ENCODE data around the gene ENTREP1. TPM values are rescaled to one million over a fixed set of nuclear protein-coding genes. Genes with fewer than 3 reads are reported as not detected.

Gene ENTREP1
- total and polyA plus RNA-seq, 10 donors, result 0.61 to 2.6 (median 1.2) TPM

DNA sequence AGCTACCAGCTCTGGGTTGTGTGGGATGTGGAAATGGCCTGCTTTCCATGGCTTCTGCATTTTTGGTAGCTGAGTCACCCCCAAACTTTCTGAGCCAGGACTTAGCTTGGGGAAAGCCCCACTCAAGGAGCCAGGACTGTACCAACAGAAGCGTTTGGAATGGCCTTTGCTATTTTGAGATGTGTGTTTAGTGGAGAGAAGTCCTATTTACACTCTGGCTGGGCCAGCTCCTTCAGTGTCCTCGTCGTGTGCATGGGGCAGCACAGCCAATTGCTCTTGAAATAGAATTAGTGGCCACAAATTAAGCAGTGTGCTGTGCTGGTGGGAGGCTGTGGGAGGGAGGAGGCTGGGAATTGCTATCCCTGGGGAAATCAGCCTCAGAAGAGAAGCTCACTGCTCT, 51.6 kb downstream of the ENTREP1 start:
- DNase-seq, result no peak
- TF ChIP-seq POLR2A (IDR thresholded peaks at IDR 0.05) (no peak), POLR2AphosphoS5 (IDR thresholded peaks at IDR 0.05) (no peak)
- TF ChIP-seq, protein P1, sequence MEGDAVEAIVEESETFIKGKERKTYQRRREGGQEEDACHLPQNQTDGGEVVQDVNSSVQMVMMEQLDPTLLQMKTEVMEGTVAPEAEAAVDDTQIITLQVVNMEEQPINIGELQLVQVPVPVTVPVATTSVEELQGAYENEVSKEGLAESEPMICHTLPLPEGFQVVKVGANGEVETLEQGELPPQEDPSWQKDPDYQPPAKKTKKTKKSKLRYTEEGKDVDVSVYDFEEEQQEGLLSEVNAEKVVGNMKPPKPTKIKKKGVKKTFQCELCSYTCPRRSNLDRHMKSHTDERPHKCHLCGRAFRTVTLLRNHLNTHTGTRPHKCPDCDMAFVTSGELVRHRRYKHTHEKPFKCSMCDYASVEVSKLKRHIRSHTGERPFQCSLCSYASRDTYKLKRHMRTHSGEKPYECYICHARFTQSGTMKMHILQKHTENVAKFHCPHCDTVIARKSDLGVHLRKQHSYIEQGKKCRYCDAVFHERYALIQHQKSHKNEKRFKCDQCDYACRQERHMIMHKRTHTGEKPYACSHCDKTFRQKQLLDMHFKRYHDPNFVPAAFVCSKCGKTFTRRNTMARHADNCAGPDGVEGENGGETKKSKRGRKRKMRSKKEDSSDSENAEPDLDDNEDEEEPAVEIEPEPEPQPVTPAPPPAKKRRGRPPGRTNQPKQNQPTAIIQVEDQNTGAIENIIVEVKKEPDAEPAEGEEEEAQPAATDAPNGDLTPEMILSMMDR (IDR thresholded peaks at IDR 0.05 in 8 of 11, conservative IDR thresholded peaks at IDR 0.05 in 3 of 11), result no peak
- H3K36me3 ChIP-seq, result no peaks in the 10 kb centered on the region
- no peak overlapping the region for H3K4me3 ChIP-seq
- H3K27me3 ChIP-seq (replicated peaks in 1 of 7), result no peaks in the 10 kb centered on the region
- H3K27ac ChIP-seq, result no peak overlapping the region
- 68 to 95% (median 74%) methylated on average over 3 of the region's 3 CpGs for WGBS, 5 donors
- intact Hi-C loops (cut with DNase I; ENCODE audit: low total_unique reads), result no loop called here
- H3K9me3 ChIP-seq, result no peaks in the 10 kb centered on the region
- no peaks in the 10 kb centered on the region for H3K4me1 ChIP-seq

DNA sequence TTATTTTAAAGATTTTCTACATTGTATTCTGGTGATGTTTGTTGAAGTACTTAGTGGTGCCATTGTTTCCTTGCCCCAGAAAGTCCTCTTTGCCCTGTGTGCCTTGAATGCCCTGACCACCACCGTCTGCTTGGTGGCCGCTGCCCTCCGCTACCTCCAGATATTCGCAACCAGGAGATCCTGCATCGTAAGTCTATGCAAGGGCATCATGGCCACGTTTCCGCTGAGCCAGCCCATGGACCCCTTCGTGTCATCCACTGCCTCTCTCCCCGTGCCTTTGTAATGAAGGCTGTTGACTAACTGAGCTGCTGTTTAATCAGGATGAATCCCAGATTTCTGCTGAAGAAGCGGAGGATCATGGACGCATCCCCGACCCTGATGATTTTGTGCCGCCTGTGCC, 52.3 kb downstream of the ENTREP1 start:
- H3K27me3 ChIP-seq (replicated peaks in 1 of 7), result no peaks in the 10 kb centered on the region
- H3K4me1 ChIP-seq, result no peaks in the 10 kb centered on the region
- H3K4me3 ChIP-seq, result no peak overlapping the region
- no peak for DNase-seq
- intact Hi-C loops (cut with DNase I; ENCODE audit: low total_unique reads), result no loop called here
- H3K36me3 ChIP-seq, result no peaks in the 10 kb centered on the region
- no peaks in the 10 kb centered on the region for H3K9me3 ChIP-seq
- 83 to 96% (median 93%) methylated on average over 13 of the region's 13 CpGs for WGBS, 5 donors
- H3K27ac ChIP-seq, result no peak overlapping the region
- TF ChIP-seq, protein P1 (IDR thresholded peaks at IDR 0.05 in 8 of 11, conservative IDR thresholded peaks at IDR 0.05 in 3 of 11), result no peak
- TF ChIP-seq POLR2A (IDR thresholded peaks at IDR 0.05) (no peak), POLR2AphosphoS5 (IDR thresholded peaks at IDR 0.05) (no peak)

- DNase-seq, result no peak
- Histone ChIP-seq H3K4me3 (no peak overlapping the region), H3K9me3 (no peaks in the 10 kb centered on the region), H3K4me1 (no peaks in the 10 kb centered on the region), H3K36me3 (no peaks in the 10 kb centered on the region), H3K27ac (no peak overlapping the region), H3K27me3 (replicated peaks in 1 of 7) (no peaks in the 10 kb centered on the region)
- 71 to 90% (median 84%) methylated on average over 2 of the region's 2 CpGs for WGBS, 5 donors
- TF ChIP-seq, protein P1 (IDR thresholded peaks at IDR 0.05 in 8 of 11, conservative IDR thresholded peaks at IDR 0.05 in 3 of 11), result no peak
- intact Hi-C loops (cut with DNase I; ENCODE audit: low total_unique reads), result no loop called here
Measured at GRCh38 chr9:69377981-69378380, 53.0 kb downstream of the ENTREP1 start.

DNA sequence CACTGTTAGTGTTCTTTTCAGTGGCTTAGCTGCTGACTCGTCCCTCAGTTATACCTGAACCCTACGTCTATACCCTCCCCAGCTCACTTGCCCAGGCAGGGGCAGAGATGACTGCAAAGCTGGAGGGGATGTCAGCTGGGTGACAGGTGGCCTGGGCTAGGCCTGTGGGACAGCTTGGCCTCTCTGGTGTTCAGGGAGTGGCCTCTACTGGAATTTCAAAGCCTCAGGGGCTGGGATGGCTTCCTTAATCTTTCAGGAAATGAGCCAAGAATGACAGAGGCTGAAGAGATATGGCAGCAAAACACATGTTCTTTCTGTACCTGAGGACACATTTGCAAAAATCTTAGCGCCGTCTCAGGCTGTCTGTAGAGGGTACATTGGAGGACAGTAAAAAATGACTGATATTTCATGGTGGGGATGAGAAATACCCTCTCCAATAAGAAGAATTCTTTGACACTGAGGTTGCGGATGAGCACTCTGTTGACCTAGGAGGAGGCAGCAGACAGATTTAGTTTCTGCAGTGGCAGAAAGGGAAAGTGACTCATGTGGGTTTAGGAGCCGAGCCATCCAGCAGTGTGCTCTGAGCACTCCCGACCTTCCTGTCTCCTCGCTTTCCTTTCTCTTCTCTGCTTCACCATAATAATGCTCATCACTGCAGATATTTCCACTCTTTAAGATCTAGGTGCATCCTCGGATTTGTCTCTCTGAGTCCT, 54.4 kb downstream of the ENTREP1 start:
- no peak for DNase-seq
- Histone ChIP-seq H3K36me3 (no peaks in the 10 kb centered on the region), H3K27me3 (replicated peaks in 1 of 7) (no peaks in the 10 kb centered on the region), H3K27ac (no peak overlapping the region), H3K9me3 (no peaks in the 10 kb centered on the region), H3K4me1 (no peaks in the 10 kb centered on the region), H3K4me3 (no peak overlapping the region)
- TF ChIP-seq POLR2AphosphoS5 (IDR thresholded peaks at IDR 0.05), result no peak
- TF ChIP-seq, protein P1 (IDR thresholded peaks at IDR 0.05 in 8 of 11, conservative IDR thresholded peaks at IDR 0.05 in 3 of 11), result no peak
- 75 to 91% (median 82%) methylated on average over 9 of the region's 9 CpGs for WGBS, 5 donors
- intact Hi-C loops (cut with DNase I; ENCODE audit: low total_unique reads), result no loop called here
